HepG2 (cell line): Measurements from ENCODE around the gene NSD2. TPM values are rescaled to one million over a fixed set of nuclear protein-coding genes. Genes with fewer than 3 reads are reported as not detected.

Experiments used
- ATAC-seq: fragments of 200-7000 bp; cut with Tn5 transposase; 3 replicates; pipeline ENCODE4 v1.9.1; 2020; ENCODE audit warnings: mild to moderate bottlenecking, moderate library complexity
- BruUV-seq: library from RNA; stranded (reverse); fragments of 400-500 nt; replicated peaks from 2 replicates; lab custom pipeline; 2021; lab: Mats Ljungman, UMichigan
- CTCF ChIA-PET: fragments of 300-600 bp; formaldehyde crosslinking; extraction: SDS; loops from one replicate; lab custom pipeline; 2021; ENCODE audit warnings: low total read pairs, inconsistent platforms, low intra/inter-chr PET ratio; lab: Yijun Ruan, JAX
- POLR2A ChIA-PET: fragments of 350-600 bp; sonication (Branson Sonifier 250); formaldehyde crosslinking; loops from one replicate; lab custom pipeline; 2020; ENCODE audit warnings: antibody characterized with exemption, inconsistent platforms; lab: Yijun Ruan, JAX
- DNase-seq: peaks from one replicate; pipeline ENCODE4 v3.0.0-alpha.2; 2015; ENCODE audit warnings: low spot score
- FAIRE-seq: peaks from 3 replicates; lab custom pipeline; 2011; peaks lifted over from hg19 to GRCh38; lab: Jason Lieb, UNC
- H2AFZ ChIP-seq: one replicate; pipeline ENCODE4 v1.6.1; 2011; ENCODE audit warnings: low read length, inconsistent platforms
- H3K27ac ChIP-seq: fragments of 300-600 bp; 3 replicates; pipeline ENCODE4 v1.8.0; 2011; ENCODE audit warnings: mixed run types, mild to moderate bottlenecking, mixed read lengths, low read length, inconsistent platforms; ENCODE audit not compliant: insufficient read depth; ENCODE audit errors: extremely low read length
- H3K27me3 ChIP-seq, 2 experiments: fragments of 200-600 bp in 1 of 2; 2 replicates in 1 of 2; 3 replicates in 1 of 2; pipeline versions ENCODE4 v1.6.0 to v1.8.0; 2011; ENCODE audit warnings: low read length in 2 of 2, mild to moderate bottlenecking in 2 of 2, moderate library complexity in 2 of 2, inconsistent platforms in 1 of 2; ENCODE audit not compliant: insufficient read depth in 2 of 2, control insufficient read depth in 1 of 2
- H3K36me3 ChIP-seq, 2 experiments: fragments of 200-600 bp in 1 of 2; replicated peaks in 1 of 2; 2 replicates in 1 of 2; 3 replicates in 1 of 2; pipeline versions ENCODE4 v1.5.1 to v1.8.0; 2011; ENCODE audit warnings: low read length in 2 of 2, inconsistent platforms in 1 of 2; ENCODE audit not compliant: insufficient read depth in 2 of 2, control insufficient read depth in 1 of 2
- H3K4me1 ChIP-seq: 2 replicates; pipeline ENCODE4 v1.5.1; 2012; ENCODE audit warnings: low read length, inconsistent platforms; ENCODE audit not compliant: insufficient read depth
- H3K4me2 ChIP-seq: 2 replicates; pipeline ENCODE4 v1.6.0; 2011; ENCODE audit warnings: low read depth, low read length, inconsistent platforms
- H3K4me3 ChIP-seq, 3 experiments: fragments of 200-600 bp in 1 of 3; sonication (generic), shearing (Covaris generic) in 1 of 3; replicated peaks in 1 of 3; 2 replicates each; pipeline ENCODE4 v1.5.1; 2011 to 2016; ENCODE audit warnings: low read length in 3 of 3, inconsistent platforms in 2 of 3, low read depth in 2 of 3, mild to moderate bottlenecking in 2 of 3, control low read depth in 1 of 3, mixed read lengths in 1 of 3; ENCODE audit not compliant: insufficient read depth in 1 of 3
- H3K79me2 ChIP-seq: one replicate; pipeline ENCODE4 v1.6.1; 2011; ENCODE audit warnings: low read length, inconsistent platforms; ENCODE audit not compliant: insufficient read depth
- H3K9ac ChIP-seq: 2 replicates; pipeline ENCODE4 v1.6.0; 2011; ENCODE audit warnings: mild to moderate bottlenecking, low read depth, low read length, inconsistent platforms; ENCODE audit not compliant: insufficient read depth
- H3K9me3 ChIP-seq: 2 replicates; pipeline ENCODE4 v1.5.1; 2012; ENCODE audit warnings: mild to moderate bottlenecking, low read length
- H4K20me1 ChIP-seq: 2 replicates; pipeline ENCODE4 v1.6.0; 2011; ENCODE audit warnings: inconsistent platforms, mild to moderate bottlenecking, low read length, moderate library complexity; ENCODE audit not compliant: insufficient read depth
- DNMT1 ChIP-seq: sonication (generic); formaldehyde crosslinking; IDR thresholded peaks from 2 replicates; pipeline ENCODE4 v1.5.1; 2020; ENCODE audit warnings: mild to moderate bottlenecking, missing genetic modification reagents
- FOXK2 ChIP-seq: fragments of 450-650 bp; IDR thresholded peaks from 2 replicates; pipeline ENCODE4 v1.6.1; 2016
- HOXA5 ChIP-seq: sonication (generic); formaldehyde crosslinking; IDR thresholded peaks from 2 replicates; pipeline ENCODE4 v1.4.0; 2020; ENCODE audit warnings: missing genetic modification reagents
- NFE2 ChIP-seq: sonication (generic); formaldehyde crosslinking; IDR thresholded peaks from 2 replicates; pipeline ENCODE4 v1.4.0; 2020; ENCODE audit warnings: missing genetic modification reagents
- SMARCC2 ChIP-seq: fragments of 450-650 bp; IDR thresholded peaks from 2 replicates; pipeline ENCODE4 v1.6.1; 2017; ENCODE audit warnings: antibody characterized with exemption, mild to moderate bottlenecking
- SSRP1 ChIP-seq: IDR thresholded peaks from 2 replicates; pipeline ENCODE4 v1.6.1; 2016; ENCODE audit warnings: control low read depth
- ZFP36L2 ChIP-seq: sonication (generic); formaldehyde crosslinking; IDR thresholded peaks from 2 replicates; pipeline ENCODE4 v1.4.0; 2020; ENCODE audit warnings: missing genetic modification reagents
- ZNF558 ChIP-seq: sonication (generic); formaldehyde crosslinking; IDR thresholded peaks from 2 replicates; pipeline ENCODE4 v1.9.0; 2022; ENCODE audit warnings: mild to moderate bottlenecking, missing genetic modification reagents, borderline replicate concordance
- ZSCAN21 ChIP-seq: sonication (generic); formaldehyde crosslinking; IDR thresholded peaks from 2 replicates; pipeline ENCODE4 v1.8.0; 2022; ENCODE audit warnings: mild to moderate bottlenecking, missing genetic modification reagents, moderate library complexity, borderline replicate concordance
- WGBS: methylation state at CpG from one replicate; pipeline ENCODE4 v1.1.6; 2017; ENCODE audit warnings: low lambda C conversion rate; 5-methylcytosine and 5-hydroxymethylcytosine counted together
- in situ Hi-C: cut with HindIII; loops from 2 replicates; pipeline ENCODE4 v1.10.0; 2017; ENCODE audit warnings: low pct_unique_long_range_greater_than_20kb; ENCODE audit not compliant: extremely low pct_ligation_motif_present
- intact Hi-C: fragments of 100-400 bp; cut with micrococcal nuclease; formaldehyde crosslinking; loops from one replicate; pipeline ENCODE4 v1.10.0; 2022; ENCODE audit not compliant: unreplicated experiment
- polyA plus RNA-seq, 8 experiments: library from polyadenylated mRNA; depleted of rRNA in 3 of 8; stranded (reverse) in 7 of 8; unstranded in 1 of 8; fragments of >200 nt; fragmentation: Illumina TruSeq in 4 of 8; extraction: Trizol in 4 of 8; gene quantifications; 2 replicates each; pipeline versions ENCODE4 v1.2.1 to v1.2.3, GENCODE V29; 2011 to 2016; ENCODE audit warnings: low read depth in 4 of 8, missing spikeins in 1 of 8, mixed read lengths in 1 of 8; ENCODE audit not compliant: insufficient read depth in 1 of 8
- total RNA-seq, 5 experiments: library from RNA; depleted of rRNA; stranded (reverse); fragments of >200 nt; fragmentation: Illumina TruSeq; extraction: Trizol; gene quantifications; 2 replicates each; pipeline ENCODE4 v1.2.3, GENCODE V29; 2016; ENCODE audit warnings: low read depth in 1 of 5
- TF ChIP-seq, protein P1 (sequence below): sonication (generic); formaldehyde crosslinking; IDR thresholded peaks from 2 replicates; pipeline ENCODE4 v1.4.0; 2020; ENCODE audit warnings: missing genetic modification reagents, mild to moderate bottlenecking, borderline replicate concordance
- TF ChIP-seq, protein P2 (sequence below): sonication (generic); formaldehyde crosslinking; IDR thresholded peaks from 2 replicates; pipeline ENCODE4 v1.9.0; 2021; ENCODE audit warnings: missing genetic modification reagents, borderline replicate concordance
- TF ChIP-seq, protein P3 (sequence below): sonication (generic); formaldehyde crosslinking; IDR thresholded peaks from 2 replicates; pipeline ENCODE4 v1.4.0; 2020; ENCODE audit warnings: missing genetic modification reagents

NSD2 gene
- total and polyA plus RNA-seq, 2 of the 13 experiments (the other 11 are each of a cell fraction or from before 2014, with no cell fraction given): 22.0 to 65.9 TPM

DNA sequence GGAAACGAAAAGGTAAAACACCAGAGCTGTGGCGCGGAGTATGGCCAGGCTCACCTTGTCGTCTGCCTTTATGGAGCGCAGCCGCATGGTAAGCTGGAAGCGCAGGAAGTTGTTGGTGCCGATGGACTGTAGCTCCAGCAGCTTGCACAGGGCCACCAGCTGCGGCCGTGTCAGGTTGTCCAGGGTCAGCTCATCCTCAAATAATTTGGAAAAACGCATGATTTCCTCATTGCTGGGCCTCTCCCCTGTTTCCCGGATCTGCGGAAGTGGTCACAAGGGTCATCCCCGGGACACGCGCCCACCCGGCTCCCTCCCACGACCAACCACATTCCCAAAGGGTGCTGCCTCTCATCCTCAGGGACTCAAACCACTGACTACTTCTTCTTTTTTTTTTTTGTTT, 38.5 kb upstream of the NSD2 start (continued):
- no peak for TF ChIP-seq SSRP1 (CRISPR knock-in tag)
- TF ChIP-seq HOXA5: no peak
- no peak for TF ChIP-seq SMARCC2
- TF ChIP-seq, protein P1, sequence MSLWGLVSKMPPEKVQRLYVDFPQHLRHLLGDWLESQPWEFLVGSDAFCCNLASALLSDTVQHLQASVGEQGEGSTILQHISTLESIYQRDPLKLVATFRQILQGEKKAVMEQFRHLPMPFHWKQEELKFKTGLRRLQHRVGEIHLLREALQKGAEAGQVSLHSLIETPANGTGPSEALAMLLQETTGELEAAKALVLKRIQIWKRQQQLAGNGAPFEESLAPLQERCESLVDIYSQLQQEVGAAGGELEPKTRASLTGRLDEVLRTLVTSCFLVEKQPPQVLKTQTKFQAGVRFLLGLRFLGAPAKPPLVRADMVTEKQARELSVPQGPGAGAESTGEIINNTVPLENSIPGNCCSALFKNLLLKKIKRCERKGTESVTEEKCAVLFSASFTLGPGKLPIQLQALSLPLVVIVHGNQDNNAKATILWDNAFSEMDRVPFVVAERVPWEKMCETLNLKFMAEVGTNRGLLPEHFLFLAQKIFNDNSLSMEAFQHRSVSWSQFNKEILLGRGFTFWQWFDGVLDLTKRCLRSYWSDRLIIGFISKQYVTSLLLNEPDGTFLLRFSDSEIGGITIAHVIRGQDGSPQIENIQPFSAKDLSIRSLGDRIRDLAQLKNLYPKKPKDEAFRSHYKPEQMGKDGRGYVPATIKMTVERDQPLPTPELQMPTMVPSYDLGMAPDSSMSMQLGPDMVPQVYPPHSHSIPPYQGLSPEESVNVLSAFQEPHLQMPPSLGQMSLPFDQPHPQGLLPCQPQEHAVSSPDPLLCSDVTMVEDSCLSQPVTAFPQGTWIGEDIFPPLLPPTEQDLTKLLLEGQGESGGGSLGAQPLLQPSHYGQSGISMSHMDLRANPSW (CRISPR knock-in tag): no peak
- TF ChIP-seq NFE2 (CRISPR knock-in tag): no peak
- TF ChIP-seq ZSCAN21 (CRISPR knock-in tag): no peak
- TF ChIP-seq, protein P2, sequence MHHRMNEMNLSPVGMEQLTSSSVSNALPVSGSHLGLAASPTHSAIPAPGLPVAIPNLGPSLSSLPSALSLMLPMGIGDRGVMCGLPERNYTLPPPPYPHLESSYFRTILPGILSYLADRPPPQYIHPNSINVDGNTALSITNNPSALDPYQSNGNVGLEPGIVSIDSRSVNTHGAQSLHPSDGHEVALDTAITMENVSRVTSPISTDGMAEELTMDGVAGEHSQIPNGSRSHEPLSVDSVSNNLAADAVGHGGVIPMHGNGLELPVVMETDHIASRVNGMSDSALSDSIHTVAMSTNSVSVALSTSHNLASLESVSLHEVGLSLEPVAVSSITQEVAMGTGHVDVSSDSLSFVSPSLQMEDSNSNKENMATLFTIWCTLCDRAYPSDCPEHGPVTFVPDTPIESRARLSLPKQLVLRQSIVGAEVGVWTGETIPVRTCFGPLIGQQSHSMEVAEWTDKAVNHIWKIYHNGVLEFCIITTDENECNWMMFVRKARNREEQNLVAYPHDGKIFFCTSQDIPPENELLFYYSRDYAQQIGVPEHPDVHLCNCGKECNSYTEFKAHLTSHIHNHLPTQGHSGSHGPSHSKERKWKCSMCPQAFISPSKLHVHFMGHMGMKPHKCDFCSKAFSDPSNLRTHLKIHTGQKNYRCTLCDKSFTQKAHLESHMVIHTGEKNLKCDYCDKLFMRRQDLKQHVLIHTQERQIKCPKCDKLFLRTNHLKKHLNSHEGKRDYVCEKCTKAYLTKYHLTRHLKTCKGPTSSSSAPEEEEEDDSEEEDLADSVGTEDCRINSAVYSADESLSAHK: no peak

DNA sequence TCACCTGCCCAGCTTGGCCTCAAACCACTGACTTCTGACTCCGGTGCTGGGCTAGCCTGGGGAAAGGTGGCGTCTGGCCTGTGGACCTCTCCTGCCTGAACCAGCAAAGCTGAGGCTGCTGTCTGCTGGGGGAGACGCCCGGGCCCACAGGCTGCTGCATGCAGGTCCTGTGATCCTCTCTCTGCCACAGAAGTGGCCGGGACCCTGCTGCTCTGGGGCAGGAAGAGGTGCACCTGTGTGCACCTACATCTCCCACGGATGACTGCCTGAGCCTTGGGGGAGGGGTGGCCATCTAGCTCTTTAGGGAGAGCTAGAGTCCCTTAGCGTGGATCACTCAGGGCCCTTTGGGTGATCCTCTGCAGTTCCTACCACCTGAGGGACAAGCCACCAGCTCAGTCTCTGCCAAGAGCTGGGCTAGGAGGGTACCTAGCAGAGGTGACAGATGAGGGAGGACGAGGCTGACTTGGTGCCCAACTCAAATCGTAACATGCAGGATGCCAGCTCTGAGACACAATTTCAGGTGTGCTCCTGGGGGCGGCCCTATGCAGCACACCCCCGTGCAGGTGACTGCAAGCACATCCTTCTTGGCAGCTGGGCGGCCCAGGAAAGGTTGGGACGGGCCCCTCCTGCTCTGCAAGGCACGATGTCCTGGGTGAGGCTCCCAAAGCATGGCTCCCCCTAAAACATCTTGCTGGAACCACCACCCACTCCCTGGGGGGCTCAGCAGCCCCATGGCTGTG, 37.7 kb upstream of the NSD2 start:
- no peaks in the 10 kb centered on the region for H3K79me2 ChIP-seq
- ChIA-PET CTCF (no interaction called here), POLR2A (no interaction called here)
- H3K36me3 ChIP-seq: peaks cover 21 to 63% of the 10 kb centered on the region in 2 experiments; a peak in 4 of 5 replicates
- no TSS peak for BruUV-seq
- FAIRE-seq (no peak), DNase-seq (no peak), ATAC-seq (no peak)
- no peak overlapping the region for H2AFZ ChIP-seq
- no peak overlapping the region for H3K27ac ChIP-seq
- H3K4me3 ChIP-seq: no peak overlapping the region
- H3K27me3 ChIP-seq: no peaks in the 10 kb centered on the region
- no peaks in the 10 kb centered on the region for H4K20me1 ChIP-seq
- no peak overlapping the region for H3K4me2 ChIP-seq
- in situ Hi-C loops (no loop called here), intact Hi-C loops (no loop called here)
- no peaks in the 10 kb centered on the region for H3K9me3 ChIP-seq
- TF ChIP-seq FOXK2 (no peak), ZNF558 (CRISPR knock-in tag) (no peak), DNMT1 (CRISPR knock-in tag) (no peak), ZFP36L2 (CRISPR knock-in tag) (no peak)
- TF ChIP-seq, protein P3, sequence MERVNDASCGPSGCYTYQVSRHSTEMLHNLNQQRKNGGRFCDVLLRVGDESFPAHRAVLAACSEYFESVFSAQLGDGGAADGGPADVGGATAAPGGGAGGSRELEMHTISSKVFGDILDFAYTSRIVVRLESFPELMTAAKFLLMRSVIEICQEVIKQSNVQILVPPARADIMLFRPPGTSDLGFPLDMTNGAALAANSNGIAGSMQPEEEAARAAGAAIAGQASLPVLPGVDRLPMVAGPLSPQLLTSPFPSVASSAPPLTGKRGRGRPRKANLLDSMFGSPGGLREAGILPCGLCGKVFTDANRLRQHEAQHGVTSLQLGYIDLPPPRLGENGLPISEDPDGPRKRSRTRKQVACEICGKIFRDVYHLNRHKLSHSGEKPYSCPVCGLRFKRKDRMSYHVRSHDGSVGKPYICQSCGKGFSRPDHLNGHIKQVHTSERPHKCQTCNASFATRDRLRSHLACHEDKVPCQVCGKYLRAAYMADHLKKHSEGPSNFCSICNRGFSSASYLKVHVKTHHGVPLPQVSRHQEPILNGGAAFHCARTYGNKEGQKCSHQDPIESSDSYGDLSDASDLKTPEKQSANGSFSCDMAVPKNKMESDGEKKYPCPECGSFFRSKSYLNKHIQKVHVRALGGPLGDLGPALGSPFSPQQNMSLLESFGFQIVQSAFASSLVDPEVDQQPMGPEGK: no peak
- peaks cover 22% of the 10 kb centered on the region for H3K4me1 ChIP-seq
- 93% methylated on average over 7 of the region's 14 CpGs for WGBS
- no peak overlapping the region for H3K9ac ChIP-seq
